B cell (primary cell): ENCODE measurements around the gene CEP78. TPM values are rescaled to one million over a fixed set of nuclear protein-coding genes. Genes with fewer than 3 reads are reported as not detected.

ENCODE experiments used
- ATAC-seq: fragments of 200-7000 bp; cut with Tn5 transposase; one replicate; pipeline ENCODE4 v1.10.0; 2021; ENCODE audit warnings: low read depth, mild to moderate bottlenecking, moderate number of reproducible peaks, moderate library complexity
- CTCF ChIA-PET: fragments of 350-600 bp; sonication (Branson Sonifier 250); formaldehyde crosslinking; loops from one replicate; lab custom pipeline; 2021; ENCODE audit warnings: antibody characterized with exemption, inconsistent platforms; lab: Charles Lee
- POLR2A ChIA-PET: fragments of 350-600 bp; sonication (Branson Sonifier 250); formaldehyde crosslinking; loops from one replicate; lab custom pipeline; 2021; ENCODE audit warnings: antibody characterized with exemption; lab: Charles Lee
- DNase-seq: peaks from one replicate; pipeline ENCODE4 v3.0.0; 2013
- H2AFZ ChIP-seq: 2 replicates; pipeline ENCODE4 v1.6.1; 2012; ENCODE audit warnings: mild to moderate bottlenecking, low read depth, low read length; ENCODE audit not compliant: insufficient read depth, poor library complexity, severe bottlenecking
- H3K27ac ChIP-seq, 2 donors: 1 replicate in 1 of 2; 2 replicates in 1 of 2; pipeline ENCODE4 v1.5.1; 2012 to 2013; ENCODE audit warnings: low read length in 2 of 2, mild to moderate bottlenecking in 2 of 2, moderate library complexity in 1 of 2
- H3K27me3 ChIP-seq, 4 experiments: fragments of 200-600 bp in 1 of 4; sonication (generic) in 1 of 4; replicated peaks in 1 of 4; 1 replicate in 2 of 4; 2 replicates in 2 of 4; pipeline versions ENCODE4 v1.6.1 to v1.7.0; 2013 to 2016; ENCODE audit warnings: low read length in 3 of 4, mild to moderate bottlenecking in 2 of 4, mixed read lengths in 1 of 4, moderate library complexity in 1 of 4; ENCODE audit not compliant: insufficient read depth in 4 of 4, control insufficient read depth in 3 of 4; ENCODE audit errors: control extremely low read depth in 1 of 4
- H3K36me3 ChIP-seq, 2 experiments: replicated peaks in 1 of 2; 1 replicate in 1 of 2; 2 replicates in 1 of 2; pipeline versions ENCODE4 v1.6.1 to v1.7.1; 2013; ENCODE audit warnings: low read length in 1 of 2; ENCODE audit not compliant: insufficient read depth in 2 of 2, control insufficient read depth in 1 of 2; ENCODE audit errors: control extremely low read depth in 1 of 2, extremely low read depth in 1 of 2
- H3K4me1 ChIP-seq, 2 donors: fragments of 200-600 bp in 1 of 2; sonication (generic) in 1 of 2; 1 replicate in 1 of 2; 2 replicates in 1 of 2; pipeline versions ENCODE4 v1.5.1 to v1.6.1; 2013 to 2017; ENCODE audit warnings: low read length in 2 of 2; ENCODE audit not compliant: control insufficient read depth in 2 of 2, insufficient read depth in 2 of 2
- H3K4me2 ChIP-seq: replicated peaks from 2 replicates; pipeline ENCODE3; 2012; ENCODE audit warnings: mild to moderate bottlenecking, low read depth, low read length; ENCODE audit not compliant: poor library complexity, severe bottlenecking
- H3K4me3 ChIP-seq, 5 experiments: fragments of 200-600 bp in 1 of 5; sonication (generic) in 1 of 5; 1 replicate in 3 of 5; 2 replicates in 2 of 5; pipeline versions ENCODE4 v1.5.1 to v1.7.0; 2011 to 2016; ENCODE audit warnings: low read length in 4 of 5, mild to moderate bottlenecking in 4 of 5, low read depth in 2 of 5, control low read depth in 1 of 5, moderate library complexity in 1 of 5; ENCODE audit not compliant: insufficient read depth in 1 of 5; ENCODE audit errors: control extremely low read depth in 1 of 5, extremely low read depth in 1 of 5
- H3K79me2 ChIP-seq: fragments of 200-600 bp; sonication (generic); one replicate; pipeline ENCODE4 v1.6.0; 2016; ENCODE audit warnings: low read length; ENCODE audit not compliant: control insufficient read depth, insufficient read depth
- H3K9ac ChIP-seq: fragments of 200-600 bp; sonication (generic); 2 replicates; pipeline ENCODE4 v1.6.1; 2017; ENCODE audit warnings: mild to moderate bottlenecking, low read length, moderate library complexity
- H3K9me3 ChIP-seq, 3 donors: one replicate each; pipeline versions ENCODE4 v1.6.1 to v1.7.1; 2013; ENCODE audit warnings: low read length in 2 of 3; ENCODE audit not compliant: control insufficient read depth in 2 of 3, insufficient read depth in 1 of 3; ENCODE audit errors: control extremely low read depth in 1 of 3
- H4K20me1 ChIP-seq: 2 replicates; pipeline ENCODE4 v1.6.0; 2012; ENCODE audit warnings: mild to moderate bottlenecking, low read length; ENCODE audit not compliant: insufficient read depth, control insufficient read depth, poor library complexity, severe bottlenecking
- H3K27ac Mint-ChIP-seq: one replicate; pipeline ENCODE4 v1.8.0; 2021; ENCODE audit warnings: mixed read lengths
- H3K27me3 Mint-ChIP-seq: one replicate; pipeline ENCODE4 v1.8.0; 2021; ENCODE audit warnings: mixed read lengths
- H3K4me1 Mint-ChIP-seq: one replicate; pipeline ENCODE4 v1.8.0; 2021; ENCODE audit warnings: mixed read lengths
- H3K4me3 Mint-ChIP-seq: one replicate; pipeline ENCODE4 v1.8.0; 2021; ENCODE audit warnings: mixed read lengths
- H3K9me3 Mint-ChIP-seq: one replicate; pipeline ENCODE4 v1.8.0; 2022; ENCODE audit warnings: mixed read lengths; ENCODE audit not compliant: insufficient read depth
- EZH2 ChIP-seq: IDR thresholded peaks from 2 replicates; pipeline ENCODE4 v1.6.1; 2012; ENCODE audit warnings: borderline replicate concordance, low read depth, mild to moderate bottlenecking, moderate library complexity, low read length; ENCODE audit not compliant: insufficient read depth, poor library complexity, severe bottlenecking
- WGBS: methylation state at CpG from one replicate; pipeline ENCODE4 v1.1.5; 2013; ENCODE audit warnings: missing lambda C conversion rate; ENCODE audit not compliant: insufficient coverage; 5-methylcytosine and 5-hydroxymethylcytosine counted together
- intact Hi-C: fragments of 100-400 bp; cut with micrococcal nuclease; formaldehyde crosslinking; loops from one replicate; pipeline ENCODE4 v1.10.0; 2022
- polyA minus RNA-seq: library from RNA; depleted of rRNA, polyadenylated mRNA; stranded (reverse); fragments of >200 nt; gene quantifications from 2 replicates; pipeline ENCODE4 v1.2.3, GENCODE V29; 2012
- polyA plus RNA-seq: library from polyadenylated mRNA; depleted of rRNA; stranded (reverse); fragments of >200 nt; gene quantifications from 2 replicates; pipeline ENCODE4 v1.2.3, GENCODE V29; 2012
- total RNA-seq, 2 donors: library from RNA; stranded (reverse); fragments of 120-200 nt in 1 of 2; gene quantifications; 1 replicate in 1 of 2; 2 replicates in 1 of 2; pipeline versions ENCODE4 v1.2.3 to v1.2.4, GENCODE V29; 2013 to 2022
- TF ChIP-seq, protein P1 (sequence below): fragments of 200-600 bp; IDR thresholded peaks from one replicate; pipeline ENCODE4 v1.8.0; 2022; ENCODE audit warnings: antibody characterized with exemption, mild to moderate bottlenecking

The CEP78 gene, protein sequence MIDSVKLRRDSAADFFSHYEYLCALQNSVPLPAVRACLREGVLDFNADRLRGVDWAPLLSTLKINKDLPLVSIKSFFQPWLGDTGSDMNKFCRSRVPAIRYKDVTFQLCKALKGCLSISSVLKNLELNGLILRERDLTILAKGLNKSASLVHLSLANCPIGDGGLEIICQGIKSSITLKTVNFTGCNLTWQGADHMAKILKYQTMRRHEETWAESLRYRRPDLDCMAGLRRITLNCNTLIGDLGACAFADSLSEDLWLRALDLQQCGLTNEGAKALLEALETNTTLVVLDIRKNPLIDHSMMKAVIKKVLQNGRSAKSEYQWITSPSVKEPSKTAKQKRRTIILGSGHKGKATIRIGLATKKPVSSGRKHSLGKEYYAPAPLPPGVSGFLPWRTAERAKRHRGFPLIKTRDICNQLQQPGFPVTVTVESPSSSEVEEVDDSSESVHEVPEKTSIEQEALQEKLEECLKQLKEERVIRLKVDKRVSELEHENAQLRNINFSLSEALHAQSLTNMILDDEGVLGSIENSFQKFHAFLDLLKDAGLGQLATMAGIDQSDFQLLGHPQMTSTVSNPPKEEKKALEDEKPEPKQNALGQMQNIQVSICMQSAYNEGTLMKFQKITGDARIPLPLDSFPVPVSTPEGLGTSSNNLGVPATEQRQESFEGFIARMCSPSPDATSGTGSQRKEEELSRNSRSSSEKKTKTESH
- total RNA-seq (27.7 and 28.8 TPM in 2 replicates), polyA plus RNA-seq (7.2 and 8.7 TPM in 2 replicates), polyA minus RNA-seq (14.0 and 28.8 TPM in 2 replicates)
- total RNA-seq (2013): 18.2 TPM

DNA sequence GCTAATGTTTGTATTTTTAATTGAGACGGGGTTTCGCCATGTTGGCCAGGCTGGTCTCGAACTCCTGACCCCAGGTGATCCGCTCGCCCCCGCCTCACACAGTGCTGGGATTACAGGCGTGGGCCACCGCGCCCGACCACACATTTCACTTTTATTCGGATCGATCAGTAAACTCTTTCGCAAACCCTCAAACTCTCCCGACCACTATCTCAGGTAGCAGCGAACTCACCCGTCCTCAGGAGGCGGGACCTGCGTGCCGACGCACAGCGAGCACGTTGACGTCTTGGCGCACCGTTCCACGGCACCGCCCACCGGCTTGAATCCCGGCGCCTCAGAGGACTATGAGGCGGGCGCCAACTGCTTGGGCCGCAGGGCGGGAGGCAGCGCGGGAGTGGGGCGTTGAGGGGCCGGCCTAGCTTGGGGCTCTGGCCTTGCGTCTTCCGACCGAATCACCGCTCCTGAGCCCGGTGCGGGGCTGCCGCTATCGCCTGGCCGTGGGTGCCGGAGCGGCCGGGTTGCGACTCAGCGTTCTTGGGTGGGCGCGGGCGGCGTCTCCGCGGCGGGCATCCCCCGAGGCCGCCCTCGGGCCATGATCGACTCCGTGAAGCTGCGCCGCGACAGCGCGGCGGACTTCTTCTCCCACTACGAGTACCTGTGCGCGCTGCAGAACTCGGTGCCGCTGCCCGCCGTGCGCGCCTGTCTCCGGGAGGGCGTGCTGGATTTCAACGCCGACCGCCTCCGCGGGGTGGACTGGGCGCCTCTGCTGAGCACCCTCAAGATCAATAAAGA is at the start of gene CEP78:
TSS of gene CEP78 (plus strand) at position 314 of the 789 bp plus-strand sequence. CDS start at position 590, 276 bp downstream.
- Histone ChIP-seq H3K27me3 (no peaks in the 10 kb centered on the region), H3K27ac (peak within 1 kb of the TSS; percentile 58 to 84), H2AFZ (peak within 1 kb of the TSS; percentile 84), H3K9me3 (no peaks in the 10 kb centered on the region), H3K4me1 (peaks cover 13 to 17% of the 10 kb centered on the region in 2 donors), H3K9ac (peak within 1 kb of the TSS; percentile 87), H3K36me3 (no peaks in the 10 kb centered on the region), H3K4me3 (peak within 1 kb of the TSS; percentile 50 to 90 (median 84)), H3K79me2 (peaks cover 8% of the 10 kb centered on the region), H4K20me1 (no peaks in the 10 kb centered on the region), H3K4me2 (peak within 1 kb of the TSS; percentile 90)
- intact Hi-C loops: loop anchor here (1.0 to 5.0 kb wide), 3 partner anchors 61 to 1336 kb away; partner anchors contain the start of genes PSAT1, TLE4 and VPS13A
- H3K4me3 Mint-ChIP-seq: no peak within 1 kb of the TSS
- H3K9me3 Mint-ChIP-seq: no peaks in the 10 kb centered on the region
- TF ChIP-seq, protein P1, sequence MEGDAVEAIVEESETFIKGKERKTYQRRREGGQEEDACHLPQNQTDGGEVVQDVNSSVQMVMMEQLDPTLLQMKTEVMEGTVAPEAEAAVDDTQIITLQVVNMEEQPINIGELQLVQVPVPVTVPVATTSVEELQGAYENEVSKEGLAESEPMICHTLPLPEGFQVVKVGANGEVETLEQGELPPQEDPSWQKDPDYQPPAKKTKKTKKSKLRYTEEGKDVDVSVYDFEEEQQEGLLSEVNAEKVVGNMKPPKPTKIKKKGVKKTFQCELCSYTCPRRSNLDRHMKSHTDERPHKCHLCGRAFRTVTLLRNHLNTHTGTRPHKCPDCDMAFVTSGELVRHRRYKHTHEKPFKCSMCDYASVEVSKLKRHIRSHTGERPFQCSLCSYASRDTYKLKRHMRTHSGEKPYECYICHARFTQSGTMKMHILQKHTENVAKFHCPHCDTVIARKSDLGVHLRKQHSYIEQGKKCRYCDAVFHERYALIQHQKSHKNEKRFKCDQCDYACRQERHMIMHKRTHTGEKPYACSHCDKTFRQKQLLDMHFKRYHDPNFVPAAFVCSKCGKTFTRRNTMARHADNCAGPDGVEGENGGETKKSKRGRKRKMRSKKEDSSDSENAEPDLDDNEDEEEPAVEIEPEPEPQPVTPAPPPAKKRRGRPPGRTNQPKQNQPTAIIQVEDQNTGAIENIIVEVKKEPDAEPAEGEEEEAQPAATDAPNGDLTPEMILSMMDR: no peak
- TF ChIP-seq EZH2: no peak
- H3K27me3 Mint-ChIP-seq: no peaks in the 10 kb centered on the region
- DNase-seq: peak; percentile 91
- ChIA-PET CTCF (no interaction called here), POLR2A (no interaction called here)
- H3K4me1 Mint-ChIP-seq: peaks cover 26% of the 10 kb centered on the region
- ATAC-seq: peak; percentile 99
- peak within 1 kb of the TSS; percentile 93 for H3K27ac Mint-ChIP-seq
- under 1% methylated on average over 87 of the region's 87 CpGs for WGBS
